HEK293T (cell line): ENCODE data around the gene DOCK3.

Experiments used
- BHLHE40 ChIP-seq: fragments of 450-650 bp; IDR thresholded peaks from 2 replicates; pipeline ENCODE4 v1.6.1; 2016; ENCODE audit warnings: mild to moderate bottlenecking, moderate library complexity, borderline replicate concordance
- ELF4 ChIP-seq: fragments of 450-650 bp; IDR thresholded peaks from 2 replicates; pipeline ENCODE4 v1.6.1; 2017; ENCODE audit warnings: antibody characterized with exemption
- FOXK2 ChIP-seq: fragments of 450-650 bp; IDR thresholded peaks from 2 replicates; pipeline ENCODE4 v1.6.1; 2016; ENCODE audit warnings: mild to moderate bottlenecking
- LEF1 ChIP-seq: fragments of 450-650 bp; IDR thresholded peaks from 2 replicates; pipeline ENCODE4 v1.6.1; 2017; ENCODE audit warnings: mild to moderate bottlenecking, borderline replicate concordance
- SP1 ChIP-seq: fragments of 450-650 bp; IDR thresholded peaks from 2 replicates; pipeline ENCODE4 v1.6.1; 2017
- ZNF384 ChIP-seq: fragments of 450-650 bp; IDR thresholded peaks from 2 replicates; pipeline ENCODE4 v1.6.1; 2016

GRCh38 chr3:51382076-51382745, 707.5 kb downstream of the DOCK3 start:
- no peak for TF ChIP-seq SP1
- no peak for TF ChIP-seq ZNF384
- no peak for TF ChIP-seq LEF1
- no peak for TF ChIP-seq FOXK2
- TF ChIP-seq BHLHE40, result no peak
- TF ChIP-seq ELF4, result no peak
